GM21360 (cell line): ENCODE measurements around the gene CNTLN.
"Not testable (repeated sequence)": the region's sequence is repeated elsewhere in the genome, so short reads cannot be mapped to it uniquely, and the experiment has no call there.

Experiments used
- ATAC-seq: cut with Tn5 transposase; IDR thresholded peaks from one replicate; pipeline ENCODE4 v1.9.1; 2021; ENCODE audit warnings: mild to moderate bottlenecking, moderate library complexity; ENCODE audit not compliant: unreplicated experiment

The CNTLN gene

GRCh38 chr9:17401858-17402257 is 267.0 kb downstream of the CNTLN start:
- no peak for ATAC-seq

- no peak for ATAC-seq
Measured at GRCh38 chr9:17402309-17402708, 267.5 kb downstream of the CNTLN start.

GRCh38 chr9:17403539-17403938 is 268.7 kb downstream of the CNTLN start:
- ATAC-seq, result no peak

- no peak for ATAC-seq
Measured at GRCh38 chr9:17414986-17415385, 280.1 kb downstream of the CNTLN start.

GRCh38 chr9:17422994-17423680 is 288.3 kb downstream of the CNTLN start:
- ATAC-seq, result no peak

- ATAC-seq, result no peak
Measured at GRCh38 chr9:17423681-17424011, 288.8 kb downstream of the CNTLN start.

GRCh38 chr9:17425384-17425783 is 290.5 kb downstream of the CNTLN start:
- no peak for ATAC-seq

- ATAC-seq, result no peak
Measured at GRCh38 chr9:17433526-17433925, 298.7 kb downstream of the CNTLN start.

- ATAC-seq, result no peak
Measured at GRCh38 chr9:17436854-17437253, 302.0 kb downstream of the CNTLN start.

- ATAC-seq, result no peak
Measured at GRCh38 chr9:17437813-17438212, 303.0 kb downstream of the CNTLN start.

GRCh38 chr9:17445126-17445525 is 310.3 kb downstream of the CNTLN start:
- not testable (repeated sequence) for ATAC-seq

- ATAC-seq, result no peak
Measured at GRCh38 chr9:17453751-17454150, 318.9 kb downstream of the CNTLN start.

GRCh38 chr9:17462869-17463464 is 328.1 kb downstream of the CNTLN start:
- ATAC-seq, result no peak

- ATAC-seq, result no peak
Measured at GRCh38 chr9:17470036-17470813, 335.4 kb downstream of the CNTLN start.

GRCh38 chr9:17472126-17472525 is 337.3 kb downstream of the CNTLN start:
- no peak for ATAC-seq

- no peak for ATAC-seq
Measured at GRCh38 chr9:17476401-17476800, 341.6 kb downstream of the CNTLN start.

- no peak for ATAC-seq
Measured at GRCh38 chr9:17477816-17478215, 343.0 kb downstream of the CNTLN start.

- no peak for ATAC-seq
Measured at GRCh38 chr9:17480966-17481365, 346.1 kb downstream of the CNTLN start.

GRCh38 chr9:17481565-17481964 is 346.7 kb downstream of the CNTLN start:
- ATAC-seq, result no peak

- no peak for ATAC-seq
Measured at GRCh38 chr9:17484906-17485305, 350.1 kb downstream of the CNTLN start.

GRCh38 chr9:17486396-17486795 is 351.6 kb downstream of the CNTLN start:
- ATAC-seq, result no peak

- no peak for ATAC-seq
Measured at GRCh38 chr9:17487467-17487866, 352.6 kb downstream of the CNTLN start.
